Heart left ventricle (tissue), 13 donors: ENCODE results near the gene UBE3B.

Experiments used
- POLR2A ChIP-seq, 2 donors: fragments of 450-650 bp; IDR thresholded peaks; one replicate each; pipeline ENCODE4 v1.6.1; 2017; ENCODE audit warnings: antibody characterized with exemption in 2 of 2, mild to moderate bottlenecking in 2 of 2, moderate library complexity in 2 of 2
- TF ChIP-seq, protein P1 (sequence below), 12 donors: fragments of 200-600 bp; sonication (generic) in 4 of 12; IDR thresholded peaks; one replicate each; pipeline versions ENCODE4 v1.5.0 to v1.8.0; 2018 to 2022; ENCODE audit warnings: antibody characterized with exemption in 12 of 12, mild to moderate bottlenecking in 5 of 12
- donor health status: ischemic (EF 13 %, LVEDD 7.1; RV severe dilation, severe dysfunction).
- donor health status: DM: no; HTN: yes; CAD: no.
- donor health status: DM: no; HTN: no; CAD: no.
- donor health status: ischemic (EF 25% LVEDD 6.9; RV normal size, moderate dysfunction).
- donor health status: ischemic (EF 25% LVEDD 5.7; RV mildly dilated, moderate dysfunction).
- donor health status: ischemic (EF 35%, LVEDD 5.7; RV mildly dilated, moderate dysfunction).
- donor health status: nonischemic (EF 11% LVEDD 7.7; RV severe dilation, severe dysfunction).
- donor health status: DM: yes; HTN: yes; CAD: no.
- donor health status: PGD.
- donor health status: ischemic (EF 29% LVEDD 5.4; RV normal size, mild dysfunction).
- donor health status: nonischemic (EF 23%, LVEDD 6.1; RV moderate dilation, normal function).

GRCh38 chr12:109513051-109513450 lies 35.6 kb downstream of the UBE3B start:
- TF ChIP-seq, protein P1, sequence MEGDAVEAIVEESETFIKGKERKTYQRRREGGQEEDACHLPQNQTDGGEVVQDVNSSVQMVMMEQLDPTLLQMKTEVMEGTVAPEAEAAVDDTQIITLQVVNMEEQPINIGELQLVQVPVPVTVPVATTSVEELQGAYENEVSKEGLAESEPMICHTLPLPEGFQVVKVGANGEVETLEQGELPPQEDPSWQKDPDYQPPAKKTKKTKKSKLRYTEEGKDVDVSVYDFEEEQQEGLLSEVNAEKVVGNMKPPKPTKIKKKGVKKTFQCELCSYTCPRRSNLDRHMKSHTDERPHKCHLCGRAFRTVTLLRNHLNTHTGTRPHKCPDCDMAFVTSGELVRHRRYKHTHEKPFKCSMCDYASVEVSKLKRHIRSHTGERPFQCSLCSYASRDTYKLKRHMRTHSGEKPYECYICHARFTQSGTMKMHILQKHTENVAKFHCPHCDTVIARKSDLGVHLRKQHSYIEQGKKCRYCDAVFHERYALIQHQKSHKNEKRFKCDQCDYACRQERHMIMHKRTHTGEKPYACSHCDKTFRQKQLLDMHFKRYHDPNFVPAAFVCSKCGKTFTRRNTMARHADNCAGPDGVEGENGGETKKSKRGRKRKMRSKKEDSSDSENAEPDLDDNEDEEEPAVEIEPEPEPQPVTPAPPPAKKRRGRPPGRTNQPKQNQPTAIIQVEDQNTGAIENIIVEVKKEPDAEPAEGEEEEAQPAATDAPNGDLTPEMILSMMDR (IDR thresholded peaks at IDR 0.05), result no peak
- no peak for TF ChIP-seq POLR2A (IDR thresholded peaks at IDR 0.05)
